Pancreas (tissue), 10 donors: ENCODE results near the gene CYP1B1. TPM values are rescaled to one million over a fixed set of nuclear protein-coding genes. Genes with fewer than 3 reads are reported as not detected.

ENCODE experiments used
- ATAC-seq, 4 donors: fragments of 200-7000 bp; cut with Tn5 transposase; one replicate each; pipeline versions ENCODE4 v1.8.0 to v1.9.1; 2020; ENCODE audit warnings: mild to moderate bottlenecking in 4 of 4, moderate library complexity in 4 of 4
- DNase-seq, 6 donors: peaks; one replicate each; pipeline ENCODE4 v3.0.0-alpha.2; 2020
- FAIRE-seq: peaks from 2 replicates; lab custom pipeline; 2012; peaks lifted over from hg19 to GRCh38; lab: Jason Lieb, UNC
- H3K27ac ChIP-seq, 4 donors: fragments of 200-600 bp; sonication (generic); 1 replicate in 3 of 4; 2 replicates in 1 of 4; pipeline versions ENCODE4 v1.5.0 to v1.8.0; 2020
- H3K27me3 ChIP-seq, 4 donors: fragments of 200-600 bp; one replicate each; pipeline ENCODE4 v1.8.0; 2021
- H3K36me3 ChIP-seq, 3 donors: fragments of 200-600 bp; sonication (generic) in 1 of 3; one replicate each; pipeline versions ENCODE4 v1.5.0 to v1.8.0; 2020 to 2021
- H3K4me1 ChIP-seq, 3 donors: fragments of 200-600 bp; one replicate each; pipeline ENCODE4 v1.8.0; 2021
- H3K4me3 ChIP-seq, 4 donors: fragments of 200-600 bp; sonication (generic) in 2 of 4; one replicate each; pipeline versions ENCODE4 v1.5.0 to v1.8.0; 2020 to 2021
- H3K9me3 ChIP-seq, 4 donors: fragments of 200-600 bp; one replicate each; pipeline ENCODE4 v1.8.0; 2021
- WGBS, 2 donors: extraction: QIAGEN DNeasy Blood & Tissue Kit; methylation state at CpG; one replicate each; pipeline ENCODE4 v1.1.7; 2013; 5-methylcytosine and 5-hydroxymethylcytosine counted together
- intact Hi-C, 3 donors: fragments of 100-400 bp; cut with DNase I; formaldehyde crosslinking; loops; one replicate each; pipeline versions ENCODE4 v1.11.1 to v1.14.2; 2022
- polyA plus RNA-seq, 2 donors: library from polyadenylated mRNA; stranded (reverse); fragments of 200-250 nt; gene quantifications; one replicate each; pipeline ENCODE4 v1.2.3, GENCODE V29; 2013
- total RNA-seq, 6 donors: library from RNA; stranded (reverse); fragmentation: NEBNext Ultra II Directional in 4 of 6; extraction: Animal tissue kit (Norgen Biotek cat#: 25700) in 4 of 6; gene quantifications; one replicate each; pipeline versions ENCODE4 v1.2.1 to v1.2.4, GENCODE V29; 2021 to 2023
- TF ChIP-seq, protein P1 (sequence below), 4 donors: fragments of 200-600 bp; sonication (generic) in 3 of 4; IDR thresholded peaks; one replicate each; pipeline versions ENCODE4 v1.5.0 to v1.8.0; 2021; ENCODE audit warnings: antibody characterized with exemption in 4 of 4
- donor health status: healthy with polysubstance abuse.
- donor health status: DM: no; HTN: no; CAD: no; lungs with moderate emphysema.
- donor health status: DM: no; HTN: no; CAD: no.
- donor health status: control.
- donor health status: control.
- donor health status: Bipolar disorder and iron deficiency.
- donor health status: DM: yes; HTN: yes; CAD: no.
- donor health status: DM: no; HTN: no; CAD: no.
- donor health status: DM: no; HTN: no; CAD: no.
- donor health status: DM: yes; HTN: yes; CAD: no.

CYP1B1 gene
- total and polyA plus RNA-seq, 8 donors: 0.93 to 36.3 (median 3.3) TPM

DNA sequence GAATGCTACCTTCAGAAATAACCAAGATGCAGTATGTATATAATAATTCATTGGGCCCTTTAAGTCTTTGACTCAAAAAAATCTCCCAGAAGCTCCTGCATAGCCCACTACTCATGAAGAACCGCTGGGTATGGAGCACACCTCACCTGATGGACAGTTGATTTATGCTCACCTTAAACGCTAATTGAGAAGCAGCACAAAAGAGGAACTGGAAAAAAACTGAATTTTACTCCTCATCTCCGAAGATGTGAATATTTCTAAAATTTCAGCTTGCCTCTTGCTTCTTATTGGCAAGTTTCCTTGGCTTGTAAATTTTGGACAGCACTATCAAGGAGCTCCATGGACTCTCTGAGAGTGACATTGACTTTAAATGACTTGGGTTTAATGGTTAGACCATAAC, 5.5 kb downstream of the CYP1B1 start:
- FAIRE-seq: no peak
- intact Hi-C loops: no loop called here
- Histone ChIP-seq H3K27ac (no peak overlapping the region), H3K4me3 (no peak overlapping the region), H3K27me3 (no peaks in the 10 kb centered on the region), H3K36me3 (no peaks in the 10 kb centered on the region), H3K9me3 (no peaks in the 10 kb centered on the region), H3K4me1 (no peaks in the 10 kb centered on the region)
- ATAC-seq: no peak
- no peak for DNase-seq
- WGBS, 2 donors: 80 to 88% methylated on average over 3 of the region's 3 CpGs
- TF ChIP-seq, protein P1, sequence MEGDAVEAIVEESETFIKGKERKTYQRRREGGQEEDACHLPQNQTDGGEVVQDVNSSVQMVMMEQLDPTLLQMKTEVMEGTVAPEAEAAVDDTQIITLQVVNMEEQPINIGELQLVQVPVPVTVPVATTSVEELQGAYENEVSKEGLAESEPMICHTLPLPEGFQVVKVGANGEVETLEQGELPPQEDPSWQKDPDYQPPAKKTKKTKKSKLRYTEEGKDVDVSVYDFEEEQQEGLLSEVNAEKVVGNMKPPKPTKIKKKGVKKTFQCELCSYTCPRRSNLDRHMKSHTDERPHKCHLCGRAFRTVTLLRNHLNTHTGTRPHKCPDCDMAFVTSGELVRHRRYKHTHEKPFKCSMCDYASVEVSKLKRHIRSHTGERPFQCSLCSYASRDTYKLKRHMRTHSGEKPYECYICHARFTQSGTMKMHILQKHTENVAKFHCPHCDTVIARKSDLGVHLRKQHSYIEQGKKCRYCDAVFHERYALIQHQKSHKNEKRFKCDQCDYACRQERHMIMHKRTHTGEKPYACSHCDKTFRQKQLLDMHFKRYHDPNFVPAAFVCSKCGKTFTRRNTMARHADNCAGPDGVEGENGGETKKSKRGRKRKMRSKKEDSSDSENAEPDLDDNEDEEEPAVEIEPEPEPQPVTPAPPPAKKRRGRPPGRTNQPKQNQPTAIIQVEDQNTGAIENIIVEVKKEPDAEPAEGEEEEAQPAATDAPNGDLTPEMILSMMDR (IDR thresholded peaks at IDR 0.05): no peak

DNA sequence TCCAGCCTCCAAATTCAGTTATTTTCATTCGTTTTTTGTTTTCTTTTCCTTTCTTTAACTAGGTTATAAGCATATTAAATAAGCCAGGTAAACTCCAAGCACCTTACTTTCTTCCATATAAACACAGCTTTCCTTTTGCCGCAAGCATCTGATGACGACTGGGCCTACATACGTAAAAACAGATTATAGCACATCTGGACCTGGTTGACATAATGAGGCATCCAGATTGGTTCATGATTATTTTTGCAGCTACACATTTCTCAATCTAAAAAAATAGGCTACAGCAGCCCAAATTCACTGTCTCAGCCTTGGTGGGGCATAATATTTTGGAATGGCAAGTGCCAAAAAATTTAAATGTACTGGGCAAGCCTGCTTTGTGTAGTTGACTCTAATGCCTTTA, 7.7 kb downstream of the CYP1B1 start:
- Histone ChIP-seq H3K9me3 (no peaks in the 10 kb centered on the region), H3K27me3 (no peaks in the 10 kb centered on the region), H3K4me1 (no peaks in the 10 kb centered on the region), H3K36me3 (no peaks in the 10 kb centered on the region), H3K4me3 (no peak overlapping the region), H3K27ac (no peak overlapping the region)
- 83 to 84% methylated on average over 4 of the region's 4 CpGs for WGBS, 2 donors
- ATAC-seq (no peak), FAIRE-seq (no peak), DNase-seq (no peak)
- intact Hi-C loops: no loop called here
- TF ChIP-seq, protein P1 (IDR thresholded peaks at IDR 0.05): no peak

DNA sequence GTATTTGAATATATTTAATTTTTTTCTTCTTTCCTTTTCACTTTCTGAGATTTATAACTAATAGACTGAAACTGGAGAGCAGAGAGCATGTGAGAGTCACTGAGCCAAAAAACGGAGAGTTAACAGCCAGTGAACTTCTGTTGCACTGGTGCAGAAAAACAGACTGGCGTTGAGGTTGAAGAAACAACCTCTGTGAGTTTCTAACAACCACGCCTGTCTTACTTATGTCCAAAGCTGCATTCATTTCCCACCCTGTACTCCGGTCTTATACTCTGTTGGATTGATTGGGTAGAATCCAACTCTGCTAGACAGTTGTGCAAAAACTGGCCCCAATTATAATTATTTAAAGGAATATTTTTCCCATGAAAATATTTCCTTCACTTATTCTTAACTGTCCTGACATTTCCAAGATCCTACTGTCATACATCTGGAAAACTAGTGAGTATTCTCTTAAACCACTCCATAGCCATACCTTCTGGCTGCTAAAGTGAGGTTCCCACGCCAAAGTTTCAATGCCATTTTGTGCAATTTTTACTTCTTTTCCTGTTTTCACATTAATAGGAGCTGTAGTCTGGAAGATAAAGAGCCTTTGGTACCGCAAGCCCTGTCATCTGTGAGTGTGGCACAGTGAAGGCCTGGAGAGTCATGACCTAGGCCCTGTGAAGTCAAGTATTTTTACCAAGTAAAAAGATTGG, 9.4 kb downstream of the CYP1B1 start:
- no peak for DNase-seq
- Histone ChIP-seq H3K27ac (no peak overlapping the region), H3K36me3 (no peaks in the 10 kb centered on the region), H3K4me1 (no peaks in the 10 kb centered on the region), H3K9me3 (no peaks in the 10 kb centered on the region), H3K4me3 (no peak overlapping the region), H3K27me3 (no peaks in the 10 kb centered on the region)
- FAIRE-seq: no peak
- intact Hi-C loops: no loop called here
- TF ChIP-seq, protein P1 (IDR thresholded peaks at IDR 0.05): no peak
- WGBS, 2 donors: 73 to 83% methylated on average over 6 of the region's 6 CpGs
- no peak for ATAC-seq

DNA sequence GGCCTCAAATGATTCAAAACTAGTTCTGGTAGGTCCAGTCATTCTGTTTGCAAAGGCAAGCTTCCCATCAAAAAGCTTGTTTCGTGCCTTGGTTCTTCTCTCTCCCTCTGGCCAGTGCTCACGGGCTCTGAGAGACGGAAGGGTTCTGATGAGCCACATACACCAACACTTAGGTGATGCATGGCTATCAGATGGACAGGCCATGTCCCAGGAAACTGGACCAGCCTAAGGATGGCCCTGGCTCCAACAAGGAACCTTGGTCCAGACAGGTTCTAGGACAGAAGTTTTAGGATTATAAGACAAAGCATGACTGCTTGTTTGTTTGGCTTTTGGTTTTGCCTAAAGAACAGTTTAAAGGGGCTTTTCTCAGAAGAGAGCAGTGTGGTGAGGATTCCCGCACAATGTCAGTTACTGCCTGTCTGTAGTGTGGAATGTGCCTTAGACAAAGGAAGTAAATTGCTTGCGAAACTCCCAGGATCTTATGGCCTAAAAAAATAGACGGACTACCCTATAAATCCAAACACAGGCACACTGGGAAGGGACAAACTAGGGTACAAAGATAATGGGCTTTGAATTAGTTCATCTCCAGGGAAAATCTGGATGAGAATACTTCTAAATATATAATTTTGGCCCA, 10.3 kb downstream of the CYP1B1 start:
- DNase-seq (no peak), FAIRE-seq (no peak), ATAC-seq (no peak)
- Histone ChIP-seq H3K9me3 (no peaks in the 10 kb centered on the region), H3K4me1 (no peaks in the 10 kb centered on the region), H3K27ac (no peak overlapping the region), H3K27me3 (no peaks in the 10 kb centered on the region), H3K4me3 (no peak overlapping the region), H3K36me3 (no peaks in the 10 kb centered on the region)
- TF ChIP-seq, protein P1 (IDR thresholded peaks at IDR 0.05): no peak
- intact Hi-C loops: no loop called here
- WGBS, 2 donors: 87 to 93% methylated on average over 6 of the region's 6 CpGs
